Activated CD4-positive, alpha-beta T cell treated with anti-CD3 and anti-CD28 coated beads, Interleukin-2, amount 10 ng/mL, durations not matched to agents 7 days and 5 days (primary cell): ENCODE results near the gene APBB2. TPM values are rescaled to one million over a fixed set of nuclear protein-coding genes. Genes with fewer than 3 reads are reported as not detected.

Source experiments
- CTCF ChIA-PET: fragments of 350-600 bp; sonication (Branson Sonifier 250); formaldehyde crosslinking; loops from one replicate; lab custom pipeline; 2021; ENCODE audit warnings: antibody characterized with exemption; lab: Charles Lee
- POLR2A ChIA-PET: fragments of 350-600 bp; sonication (Branson Sonifier 250); formaldehyde crosslinking; loops from one replicate; lab custom pipeline; 2021; ENCODE audit warnings: antibody characterized with exemption; lab: Charles Lee
- DNase-seq: peaks from one replicate; pipeline ENCODE4 v3.0.0-alpha.2; 2020
- H3K27ac Mint-ChIP-seq: one replicate; pipeline ENCODE4 v1.8.0; 2021; ENCODE audit warnings: mild to moderate bottlenecking, moderate library complexity, mixed read lengths
- H3K27me3 Mint-ChIP-seq: one replicate; pipeline ENCODE4 v1.8.0; 2021; ENCODE audit warnings: mixed read lengths
- H3K36me3 Mint-ChIP-seq: one replicate; pipeline ENCODE4 v1.8.0; 2021; ENCODE audit warnings: low read depth, mixed read lengths
- H3K4me1 Mint-ChIP-seq: one replicate; pipeline ENCODE4 v1.8.0; 2021; ENCODE audit warnings: mixed read lengths
- H3K4me3 Mint-ChIP-seq: one replicate; pipeline ENCODE4 v1.8.0; 2021; ENCODE audit warnings: mild to moderate bottlenecking, moderate library complexity, mixed read lengths
- H3K9me3 Mint-ChIP-seq: one replicate; pipeline ENCODE4 v1.8.0; 2021; ENCODE audit warnings: mixed read lengths
- total RNA-seq, 2 experiments: library from RNA; stranded (reverse); gene quantifications; one replicate each; pipeline ENCODE4 v1.2.3, GENCODE V29; 2021

APBB2 gene
- total RNA-seq, 2 experiments from 2014 or later, result 0.45 to 0.62 TPM

DNA sequence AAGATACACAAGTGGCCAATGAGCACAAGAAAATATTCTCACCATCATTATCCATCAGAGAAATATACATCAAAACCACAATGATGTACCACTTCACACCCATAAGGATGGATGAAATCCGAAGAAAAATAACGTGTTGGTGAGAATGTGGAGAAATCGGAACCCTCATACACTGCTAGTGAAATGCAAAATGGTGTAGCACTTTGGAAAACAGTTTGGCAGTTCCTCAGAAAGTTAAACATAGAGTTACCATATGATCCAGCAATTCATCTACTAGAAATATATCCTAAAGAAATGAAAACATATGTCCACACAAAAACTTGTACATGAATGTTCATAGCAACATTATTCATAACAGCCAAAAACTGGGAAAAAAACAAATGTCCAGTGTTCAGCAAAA, 18.5 kb upstream of the APBB2 start:
- Mint-ChIP-seq H3K27me3 (peaks cover 2% of the 10 kb centered on the region), H3K27ac (no peak overlapping the region), H3K9me3 (peaks cover 2% of the 10 kb centered on the region), H3K4me3 (no peak overlapping the region), H3K36me3 (no peaks in the 10 kb centered on the region), H3K4me1 (no peaks in the 10 kb centered on the region)
- DNase-seq, result no peak
- ChIA-PET CTCF (no interaction called here), POLR2A (interaction anchor here (0.7 kb wide), 1 partner anchor 275 kb away, joined by 3 read pairs; no protein-coding TSS in a partner anchor)

GRCh38 chr4:41232406-41232805, 18.1 kb upstream of the APBB2 start:
- ChIA-PET CTCF (no interaction called here), POLR2A (no interaction called here)
- no peak for DNase-seq
- Mint-ChIP-seq H3K4me1 (no peaks in the 10 kb centered on the region), H3K9me3 (peaks cover under 1% of the 10 kb centered on the region), H3K27me3 (peaks cover 2% of the 10 kb centered on the region), H3K27ac (no peak overlapping the region), H3K36me3 (no peaks in the 10 kb centered on the region), H3K4me3 (no peak overlapping the region)

- H3K27ac Mint-ChIP-seq, result no peak overlapping the region
- POLR2A ChIA-PET, result no interaction called here
- H3K9me3 Mint-ChIP-seq, result no peaks in the 10 kb centered on the region
- H3K4me1 Mint-ChIP-seq, result no peaks in the 10 kb centered on the region
- peaks cover 8% of the 10 kb centered on the region for H3K27me3 Mint-ChIP-seq
- no peaks in the 10 kb centered on the region for H3K36me3 Mint-ChIP-seq
- H3K4me3 Mint-ChIP-seq, result no peak overlapping the region
- CTCF ChIA-PET, result no interaction called here
- DNase-seq, result no peak
These were observed 13.6 kb upstream of the APBB2 start for GRCh38 chr4:41227902-41228301.

DNA sequence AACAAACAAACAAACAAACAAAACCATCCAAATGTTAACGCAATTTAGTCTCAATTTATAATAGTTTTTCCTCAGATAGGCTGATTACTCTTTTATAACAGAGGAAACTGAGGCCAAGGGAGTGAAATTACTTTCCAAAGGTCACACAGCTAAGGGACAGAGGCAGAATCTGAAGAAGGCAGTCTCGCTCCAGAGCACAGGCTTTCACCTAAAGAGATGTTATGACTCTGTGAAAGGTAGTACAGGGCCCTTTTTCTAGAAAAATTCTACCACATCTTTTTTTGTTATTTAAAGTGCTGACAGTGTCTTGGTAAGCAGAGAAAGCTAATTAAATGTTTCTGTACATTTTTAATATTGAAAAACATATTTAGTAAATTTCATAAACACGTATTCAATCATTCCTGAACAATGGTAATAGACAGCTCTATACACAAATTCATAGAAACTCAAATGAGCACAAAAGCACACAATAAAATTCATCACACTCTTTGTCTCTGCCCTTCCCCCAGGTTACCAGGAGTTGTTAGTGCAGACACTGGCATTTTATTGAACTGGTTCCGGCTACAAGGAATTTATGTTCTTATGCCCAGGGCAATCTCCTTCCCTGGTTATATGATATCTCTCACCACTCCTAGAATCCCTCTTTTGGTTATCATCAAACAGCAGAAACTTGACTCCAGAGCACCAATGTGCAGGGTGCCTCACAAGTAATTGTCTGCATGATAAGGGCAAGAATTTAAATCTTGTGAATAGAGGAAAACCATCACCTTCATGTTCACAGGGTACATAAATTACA, 7.7 kb upstream of the APBB2 start:
- Mint-ChIP-seq H3K36me3 (no peaks in the 10 kb centered on the region), H3K4me3 (no peak overlapping the region), H3K9me3 (no peaks in the 10 kb centered on the region), H3K27ac (no peak overlapping the region), H3K4me1 (no peaks in the 10 kb centered on the region), H3K27me3 (peaks cover 36% of the 10 kb centered on the region)
- ChIA-PET POLR2A (interaction anchor here (0.7 kb wide), 1 partner anchor 1768 kb away, joined by 4 read pairs; no protein-coding TSS in a partner anchor), CTCF (no interaction called here)
- DNase-seq, result no peak

DNA sequence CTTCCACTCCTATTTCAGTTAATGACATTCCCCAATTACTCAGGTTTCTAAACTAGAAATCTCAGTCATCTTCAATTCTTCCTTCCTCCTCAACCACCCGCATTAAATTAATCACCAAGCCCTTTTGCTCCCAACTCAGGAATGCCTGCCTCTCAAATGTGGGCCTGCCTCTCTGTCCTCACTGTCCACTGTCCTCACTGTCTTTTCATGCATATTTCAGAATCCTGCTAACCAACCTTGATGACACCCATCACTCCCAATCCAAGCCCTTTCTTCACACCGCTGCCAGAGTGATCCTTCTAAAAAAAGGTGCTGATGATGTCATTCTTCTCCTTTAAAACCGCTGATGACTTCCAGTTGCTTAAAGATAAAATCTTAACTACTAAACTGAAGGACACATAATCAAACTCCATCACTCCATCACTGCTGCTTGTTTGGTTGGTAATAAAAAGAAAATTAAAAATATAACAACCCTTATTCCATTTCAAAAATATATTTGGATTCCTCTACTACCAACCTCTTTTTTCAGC, 5.1 kb upstream of the APBB2 start:
- Mint-ChIP-seq H3K27ac (no peak overlapping the region), H3K36me3 (no peaks in the 10 kb centered on the region), H3K9me3 (no peaks in the 10 kb centered on the region), H3K27me3 (peaks cover 57% of the 10 kb centered on the region), H3K4me3 (no peak overlapping the region), H3K4me1 (peaks cover 20% of the 10 kb centered on the region)
- DNase-seq, result no peak
- ChIA-PET CTCF (no interaction called here), POLR2A (no interaction called here)

- no peaks in the 10 kb centered on the region for H3K9me3 Mint-ChIP-seq
- DNase-seq, result no peak
- peaks cover 20% of the 10 kb centered on the region for H3K4me1 Mint-ChIP-seq
- H3K4me3 Mint-ChIP-seq, result no peak overlapping the region
- POLR2A ChIA-PET, result no interaction called here
- peaks cover 60% of the 10 kb centered on the region for H3K27me3 Mint-ChIP-seq
- H3K27ac Mint-ChIP-seq, result no peak overlapping the region
- CTCF ChIA-PET, result interaction anchor here (0.9 kb wide), 1 partner anchor 242 kb away, joined by 4 read pairs; no protein-coding TSS in a partner anchor
- H3K36me3 Mint-ChIP-seq, result no peaks in the 10 kb centered on the region
These were observed 4.4 kb upstream of the APBB2 start for GRCh38 chr4:41218703-41219102.

DNA sequence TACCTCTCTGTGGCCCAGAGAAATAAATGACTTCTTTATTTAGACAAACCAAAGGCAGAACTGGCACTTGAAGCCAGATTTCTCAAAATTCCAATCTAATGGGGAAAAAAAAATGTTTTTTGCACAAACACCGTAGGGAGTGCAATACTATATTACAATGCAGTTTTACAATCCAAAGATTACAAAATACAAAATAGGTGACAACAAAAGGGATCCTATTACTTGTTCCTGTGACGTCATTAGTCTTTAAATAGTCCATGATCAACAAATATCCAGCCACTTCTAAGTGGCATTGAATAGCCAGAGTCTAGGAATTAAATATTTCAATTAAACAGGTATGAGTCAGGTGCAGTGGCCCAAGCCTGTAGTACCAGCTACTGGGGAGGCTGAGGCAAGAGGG, 3.0 kb upstream of the APBB2 start:
- Mint-ChIP-seq H3K9me3 (no peaks in the 10 kb centered on the region), H3K36me3 (no peaks in the 10 kb centered on the region), H3K27me3 (peaks cover 65% of the 10 kb centered on the region), H3K27ac (no peak overlapping the region), H3K4me3 (no peak overlapping the region), H3K4me1 (peaks cover 31% of the 10 kb centered on the region)
- CTCF ChIA-PET, result no interaction called here
- POLR2A ChIA-PET, result no interaction called here
- DNase-seq, result no peak

DNA sequence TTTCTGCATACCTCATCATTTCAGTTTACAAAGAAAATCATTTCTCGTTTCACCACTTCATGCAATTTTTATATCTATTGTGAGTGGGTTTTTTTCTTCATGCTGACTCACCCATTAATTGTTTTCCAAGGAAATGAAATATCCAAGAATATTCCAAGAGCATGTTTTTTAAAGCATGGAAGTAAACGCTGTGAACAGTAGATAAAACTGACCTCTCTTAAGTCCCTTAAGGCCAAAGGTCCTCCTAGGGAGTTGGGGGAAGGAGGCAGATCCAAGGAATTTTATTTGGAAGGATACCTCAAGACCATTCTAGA, 2.6 kb upstream of the APBB2 start:
- ChIA-PET CTCF (interaction anchor here (0.6 kb wide), 1 partner anchor 710 kb away, joined by 4 read pairs; no protein-coding TSS in a partner anchor), POLR2A (no interaction called here)
- peak overlapping the region; percentile 50 for H3K4me3 Mint-ChIP-seq
- H3K27me3 Mint-ChIP-seq, result peaks cover 66% of the 10 kb centered on the region
- no peaks in the 10 kb centered on the region for H3K36me3 Mint-ChIP-seq
- no peaks in the 10 kb centered on the region for H3K9me3 Mint-ChIP-seq
- DNase-seq, result no peak
- H3K4me1 Mint-ChIP-seq, result peaks cover 31% of the 10 kb centered on the region
- no peak overlapping the region for H3K27ac Mint-ChIP-seq

GRCh38 chr4:41216294-41217019, 2.1 kb upstream of the APBB2 start:
- Mint-ChIP-seq H3K36me3 (no peaks in the 10 kb centered on the region), H3K27me3 (peaks cover 71% of the 10 kb centered on the region), H3K4me3 (peak overlapping the region; percentile 72), H3K4me1 (peaks cover 31% of the 10 kb centered on the region), H3K9me3 (no peaks in the 10 kb centered on the region), H3K27ac (no peak overlapping the region)
- ChIA-PET CTCF (interaction anchor here (0.6 to 1.7 kb wide), 2 partner anchors 11 to 711 kb away, joined by 4 read pairs; no protein-coding TSS in a partner anchor), POLR2A (no interaction called here)
- peak; percentile 59 for DNase-seq

DNA sequence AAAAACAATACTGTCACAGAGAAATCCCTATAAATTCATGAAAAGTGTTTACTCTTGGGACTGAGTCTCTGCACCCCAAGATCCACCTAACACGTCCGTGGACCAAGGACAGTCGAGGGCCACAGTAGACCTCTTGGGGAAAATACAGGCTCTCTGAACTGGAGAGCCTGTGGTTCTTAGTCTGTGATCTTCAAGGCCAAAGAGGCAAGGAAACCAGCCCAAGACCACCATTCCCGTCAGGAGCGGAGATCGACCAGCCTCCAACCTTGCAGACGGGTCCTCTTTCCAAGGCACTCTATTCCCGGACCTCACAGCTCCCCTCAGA, 1.6 kb upstream of the APBB2 start:
- H3K27ac Mint-ChIP-seq, result peak overlapping the region; percentile 19
- DNase-seq, result no peak
- H3K4me3 Mint-ChIP-seq, result peak overlapping the region; percentile 72
- POLR2A ChIA-PET, result no interaction called here
- CTCF ChIA-PET, result interaction anchor here (1.7 kb wide), 1 partner anchor 11 kb away, joined by 4 read pairs; no protein-coding TSS in a partner anchor
- peaks cover 31% of the 10 kb centered on the region for H3K4me1 Mint-ChIP-seq
- no peaks in the 10 kb centered on the region for H3K36me3 Mint-ChIP-seq
- peaks cover 67% of the 10 kb centered on the region for H3K27me3 Mint-ChIP-seq
- H3K9me3 Mint-ChIP-seq, result no peaks in the 10 kb centered on the region

DNA sequence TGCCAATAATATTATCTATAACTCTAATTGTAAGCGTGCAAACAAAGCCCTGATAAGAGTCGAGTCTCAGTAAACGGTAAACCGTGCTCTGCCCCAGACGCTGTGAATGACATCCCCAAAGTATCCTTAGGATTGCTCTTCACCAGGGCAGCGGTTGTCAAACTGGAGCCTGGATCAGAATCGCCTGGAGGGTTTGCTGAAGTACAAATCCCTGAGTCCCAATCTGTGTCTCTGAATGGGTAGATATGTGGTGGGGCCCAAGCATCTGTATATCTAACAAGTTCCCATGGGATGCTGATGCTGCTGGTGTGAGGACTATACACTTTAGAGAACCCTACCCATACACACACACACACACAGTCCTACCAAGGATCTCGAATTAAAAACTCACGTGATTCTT, 813 bp upstream of the APBB2 start:
- peaks cover 63% of the 10 kb centered on the region for H3K27me3 Mint-ChIP-seq
- ChIA-PET CTCF (interaction anchor here (1.7 kb wide), 1 partner anchor 10 kb away, joined by 4 read pairs; no protein-coding TSS in a partner anchor), POLR2A (no interaction called here)
- H3K27ac Mint-ChIP-seq, result no peak overlapping the region
- peak overlapping the region; percentile 72 for H3K4me3 Mint-ChIP-seq
- DNase-seq, result no peak
- H3K4me1 Mint-ChIP-seq, result peaks cover 31% of the 10 kb centered on the region
- H3K9me3 Mint-ChIP-seq, result no peaks in the 10 kb centered on the region
- H3K36me3 Mint-ChIP-seq, result no peaks in the 10 kb centered on the region

- peaks cover 60% of the 10 kb centered on the region for H3K27me3 Mint-ChIP-seq
- peak overlapping the region; percentile 72 for H3K4me3 Mint-ChIP-seq
- H3K36me3 Mint-ChIP-seq, result no peaks in the 10 kb centered on the region
- DNase-seq, result no peak
- no peaks in the 10 kb centered on the region for H3K9me3 Mint-ChIP-seq
- no peak overlapping the region for H3K27ac Mint-ChIP-seq
- peaks cover 31% of the 10 kb centered on the region for H3K4me1 Mint-ChIP-seq
- POLR2A ChIA-PET, result no interaction called here
- CTCF ChIA-PET, result interaction anchor here (1.0 to 1.7 kb wide), 2 partner anchors 9 to 15 kb away, joined by 3 to 4 read pairs; no protein-coding TSS in a partner anchor
These were observed 444 bp upstream of the APBB2 start for GRCh38 chr4:41214825-41215146.

- Mint-ChIP-seq H3K4me3 (peak overlapping the region; percentile 73), H3K36me3 (no peaks in the 10 kb centered on the region), H3K27me3 (peaks cover 55% of the 10 kb centered on the region), H3K4me1 (peaks cover 31% of the 10 kb centered on the region), H3K9me3 (no peaks in the 10 kb centered on the region), H3K27ac (no peak overlapping the region)
- POLR2A ChIA-PET, result interaction anchor here (0.6 kb wide), 1 partner anchor 10 kb away, joined by 8 read pairs; no protein-coding TSS in a partner anchor
- no peak for DNase-seq
- CTCF ChIA-PET, result interaction anchor here (0.7 to 1.0 kb wide), 3 partner anchors 16 to 237 kb away, joined by 3 to 4 read pairs (median 3); no protein-coding TSS in a partner anchor
These were observed 662 bp downstream of the APBB2 start for GRCh38 chr4:41213625-41214135.
